ENCODE measurements around the gene RPL10. TPM values are rescaled to one million over a fixed set of nuclear protein-coding genes. Genes with fewer than 3 reads are reported as not detected.

The RPL10 gene
- total and polyA plus RNA-seq, 2 experiments from 2014 or later: 1,435 to 6,561 TPM

- H3K27me3 ChIP-seq (replicated peaks; ENCODE audit: insufficient read depth): no peaks in the 10 kb centered on the region
- H2AFZ ChIP-seq: no peak overlapping the region
- H3K9me2 ChIP-seq (ENCODE audit: insufficient read depth): no peaks in the 10 kb centered on the region
- no peaks in the 10 kb centered on the region for H3K9me3 ChIP-seq (ENCODE audit: low read depth)
- no peak for TF ChIP-seq EZH2phosphoT487 (IDR thresholded peaks at IDR 0.05; ENCODE audit: insufficient read depth, low read depth)
- TF ChIP-seq EZH2 (IDR thresholded peaks at IDR 0.05; ENCODE audit: insufficient read depth, poor library complexity, severe bottlenecking): no peak
- H3K9ac ChIP-seq: no peak overlapping the region
- peaks cover 36% of the 10 kb centered on the region for H3K79me2 ChIP-seq (ENCODE audit: insufficient read depth)
- H3K4me3 ChIP-seq: no peak overlapping the region
- H3F3A ChIP-seq (ENCODE audit: insufficient read depth): no peaks in the 10 kb centered on the region
- in situ Hi-C loops (cut with MboI): no loop called here
- no peaks in the 10 kb centered on the region for H4K20me1 ChIP-seq (ENCODE audit: insufficient read depth)
- DNase-seq: no peak
- H3K27ac ChIP-seq: no peak overlapping the region
- H3K4me1 ChIP-seq (ENCODE audit: insufficient read depth): no peaks in the 10 kb centered on the region
- H3K4me2 ChIP-seq (ENCODE audit: unreplicated experiment): no peak overlapping the region
- 58 to 88% methylated on average over 3 to 7 of the region's 7 CpGs for WGBS, 2 experiments (ENCODE audit: low coverage in 1 of 2, low lambda C conversion rate in 2 of 2, missing lambda C conversion rate in 2 of 2)
- no peaks in the 10 kb centered on the region for H3K36me3 ChIP-seq (ENCODE audit: low read depth)
Measured at GRCh38 chrX:154433605-154434004, 35.4 kb downstream of the RPL10 start.

GRCh38 chrX:154434394-154435168 is 36.4 kb downstream of the RPL10 start:
- Histone ChIP-seq H3K27me3 (replicated peaks; ENCODE audit: insufficient read depth) (no peaks in the 10 kb centered on the region), H3K4me3 (no peak overlapping the region), H3F3A (ENCODE audit: insufficient read depth) (no peaks in the 10 kb centered on the region), H3K4me2 (ENCODE audit: unreplicated experiment) (no peak overlapping the region), H3K79me2 (ENCODE audit: insufficient read depth) (peaks cover 36% of the 10 kb centered on the region), H4K20me1 (ENCODE audit: insufficient read depth) (no peaks in the 10 kb centered on the region), H2AFZ (no peak overlapping the region), H3K9me2 (ENCODE audit: insufficient read depth) (no peaks in the 10 kb centered on the region), H3K36me3 (ENCODE audit: low read depth) (no peaks in the 10 kb centered on the region), H3K9ac (no peak overlapping the region), H3K27ac (no peak overlapping the region), H3K9me3 (ENCODE audit: low read depth) (no peaks in the 10 kb centered on the region), H3K4me1 (ENCODE audit: insufficient read depth) (no peaks in the 10 kb centered on the region)
- in situ Hi-C loops (cut with MboI): no loop called here
- 68 to 94% methylated on average over 4 of the region's 7 CpGs for WGBS, 2 experiments (ENCODE audit: low coverage in 1 of 2, low lambda C conversion rate in 2 of 2, missing lambda C conversion rate in 2 of 2)
- TF ChIP-seq EZH2 (IDR thresholded peaks at IDR 0.05; ENCODE audit: insufficient read depth, poor library complexity, severe bottlenecking) (no peak), EZH2phosphoT487 (IDR thresholded peaks at IDR 0.05; ENCODE audit: insufficient read depth, low read depth) (no peak)
- no peak for DNase-seq

- H3K4me1 ChIP-seq (ENCODE audit: insufficient read depth): no peaks in the 10 kb centered on the region
- in situ Hi-C loops (cut with MboI): no loop called here
- peaks cover 36% of the 10 kb centered on the region for H3K79me2 ChIP-seq (ENCODE audit: insufficient read depth)
- TF ChIP-seq EZH2 (IDR thresholded peaks at IDR 0.05; ENCODE audit: insufficient read depth, poor library complexity, severe bottlenecking) (no peak), EZH2phosphoT487 (IDR thresholded peaks at IDR 0.05; ENCODE audit: insufficient read depth, low read depth) (no peak)
- H4K20me1 ChIP-seq (ENCODE audit: insufficient read depth): no peaks in the 10 kb centered on the region
- no peaks in the 10 kb centered on the region for H3K9me2 ChIP-seq (ENCODE audit: insufficient read depth)
- no peaks in the 10 kb centered on the region for H3K36me3 ChIP-seq (ENCODE audit: low read depth)
- no peaks in the 10 kb centered on the region for H3K27me3 ChIP-seq (replicated peaks; ENCODE audit: insufficient read depth)
- DNase-seq: no peak
- H3K9me3 ChIP-seq (ENCODE audit: low read depth): no peaks in the 10 kb centered on the region
- no peak overlapping the region for H2AFZ ChIP-seq
- H3F3A ChIP-seq (ENCODE audit: insufficient read depth): no peaks in the 10 kb centered on the region
- WGBS, 2 experiments (ENCODE audit: low coverage in 1 of 2, low lambda C conversion rate in 2 of 2, missing lambda C conversion rate in 2 of 2): 98 to 99% methylated on average over 9 to 17 of the region's 19 CpGs
- no peak overlapping the region for H3K4me2 ChIP-seq (ENCODE audit: unreplicated experiment)
- H3K9ac ChIP-seq: no peak overlapping the region
- no peak overlapping the region for H3K4me3 ChIP-seq
- no peak overlapping the region for H3K27ac ChIP-seq
Measured at GRCh38 chrX:154435171-154435733, 37.1 kb downstream of the RPL10 start.

- DNase-seq: peak; percentile 64
- WGBS, 2 experiments (ENCODE audit: low coverage in 1 of 2, low lambda C conversion rate in 2 of 2, missing lambda C conversion rate in 2 of 2): 28 to 35% methylated on average over 8 to 19 of the region's 78 CpGs
- Histone ChIP-seq H3K4me2 (ENCODE audit: unreplicated experiment) (no peak overlapping the region), H3K27me3 (replicated peaks; ENCODE audit: insufficient read depth) (no peaks in the 10 kb centered on the region), H3F3A (ENCODE audit: insufficient read depth) (no peaks in the 10 kb centered on the region), H3K9me3 (ENCODE audit: low read depth) (no peaks in the 10 kb centered on the region), H3K9me2 (ENCODE audit: insufficient read depth) (no peaks in the 10 kb centered on the region), H3K9ac (peak overlapping the region; percentile 80), H3K4me3 (peak overlapping the region; percentile 79), H3K27ac (peak overlapping the region; percentile 59; the same call in 1 of the 2 replicates), H4K20me1 (ENCODE audit: insufficient read depth) (no peaks in the 10 kb centered on the region), H2AFZ (0 out of 2 replicates have a peak overlapping the region, but pooled peaks have one; percentile 33), H3K36me3 (ENCODE audit: low read depth) (no peaks in the 10 kb centered on the region), H3K4me1 (ENCODE audit: insufficient read depth) (no peaks in the 10 kb centered on the region), H3K79me2 (ENCODE audit: insufficient read depth) (peaks cover 37% of the 10 kb centered on the region)
- in situ Hi-C loops (cut with MboI): no loop called here
- TF ChIP-seq EZH2phosphoT487 (IDR thresholded peaks at IDR 0.05; ENCODE audit: insufficient read depth, low read depth): no peak
- TF ChIP-seq EZH2 (IDR thresholded peaks at IDR 0.05; ENCODE audit: insufficient read depth, poor library complexity, severe bottlenecking): no peak
Measured at GRCh38 chrX:154436374-154436982, 38.3 kb downstream of the RPL10 start.
